Measurements from ENCODE around the gene GIT1.

DNA sequence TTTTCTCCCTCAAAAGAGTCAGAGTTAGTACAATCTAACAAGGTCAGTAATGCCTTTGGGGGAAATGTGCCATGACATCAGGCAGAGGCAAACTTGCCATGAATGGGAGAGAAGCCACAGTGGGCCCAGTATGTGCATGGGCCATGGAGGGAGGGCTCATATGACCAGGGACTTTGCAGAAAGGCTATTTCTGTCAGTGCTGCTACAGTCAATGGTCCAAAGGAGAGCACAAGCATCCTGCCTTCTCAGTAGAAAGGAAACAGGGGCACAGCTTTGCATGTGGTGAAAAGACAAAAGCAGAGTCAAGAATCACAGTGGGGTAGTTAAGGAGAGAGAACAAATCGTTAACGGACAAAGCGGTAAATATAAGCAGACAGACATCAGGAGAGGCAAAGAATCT is 44.4 kb upstream of the GIT1 start:
- TF ChIP-seq, protein P1, sequence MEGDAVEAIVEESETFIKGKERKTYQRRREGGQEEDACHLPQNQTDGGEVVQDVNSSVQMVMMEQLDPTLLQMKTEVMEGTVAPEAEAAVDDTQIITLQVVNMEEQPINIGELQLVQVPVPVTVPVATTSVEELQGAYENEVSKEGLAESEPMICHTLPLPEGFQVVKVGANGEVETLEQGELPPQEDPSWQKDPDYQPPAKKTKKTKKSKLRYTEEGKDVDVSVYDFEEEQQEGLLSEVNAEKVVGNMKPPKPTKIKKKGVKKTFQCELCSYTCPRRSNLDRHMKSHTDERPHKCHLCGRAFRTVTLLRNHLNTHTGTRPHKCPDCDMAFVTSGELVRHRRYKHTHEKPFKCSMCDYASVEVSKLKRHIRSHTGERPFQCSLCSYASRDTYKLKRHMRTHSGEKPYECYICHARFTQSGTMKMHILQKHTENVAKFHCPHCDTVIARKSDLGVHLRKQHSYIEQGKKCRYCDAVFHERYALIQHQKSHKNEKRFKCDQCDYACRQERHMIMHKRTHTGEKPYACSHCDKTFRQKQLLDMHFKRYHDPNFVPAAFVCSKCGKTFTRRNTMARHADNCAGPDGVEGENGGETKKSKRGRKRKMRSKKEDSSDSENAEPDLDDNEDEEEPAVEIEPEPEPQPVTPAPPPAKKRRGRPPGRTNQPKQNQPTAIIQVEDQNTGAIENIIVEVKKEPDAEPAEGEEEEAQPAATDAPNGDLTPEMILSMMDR (IDR thresholded peaks at IDR 0.05): no peak
- TF ChIP-seq POLR2A (IDR thresholded peaks at IDR 0.05) (no peak), EP300 (IDR thresholded peaks at IDR 0.05) (no peak), POLR2AphosphoS5 (IDR thresholded peaks at IDR 0.05) (no peak)
